ENCODE data around the gene TENM4.

TENM4 gene

DNA sequence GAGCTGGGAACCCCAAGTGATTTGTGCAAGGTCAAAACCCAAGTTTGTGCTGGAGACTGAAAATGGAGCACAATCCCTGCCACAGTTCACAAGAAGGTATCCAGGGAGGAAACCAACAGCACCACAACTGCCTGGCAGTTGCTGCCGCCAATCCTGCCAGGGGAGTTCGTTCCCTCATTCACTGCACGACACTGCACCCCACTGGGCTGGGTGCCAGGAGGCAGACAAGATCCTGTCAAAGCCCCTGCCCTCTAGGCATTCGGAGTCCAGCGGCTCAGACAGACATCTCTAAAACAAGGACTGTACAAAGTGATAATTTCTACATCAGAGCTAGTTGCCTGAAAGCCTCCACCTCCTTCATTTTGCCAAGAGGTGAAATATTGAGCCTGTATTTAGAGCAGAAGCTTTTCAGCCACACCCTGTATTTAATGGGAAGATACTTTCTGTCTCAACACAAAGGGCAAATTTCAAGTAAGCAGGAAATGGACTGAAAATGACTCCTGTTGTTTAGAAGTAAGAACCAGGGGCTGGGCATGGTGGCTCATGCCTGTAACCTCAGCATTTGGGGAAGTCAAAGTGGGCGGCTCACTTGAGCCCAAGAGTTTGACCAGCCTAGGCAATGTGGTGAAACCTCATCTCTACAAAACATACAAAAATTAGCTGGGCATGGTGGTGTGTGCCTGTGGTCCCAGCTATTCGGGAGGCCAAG, 588.8 kb downstream of the TENM4 start (continued):
- TF ChIP-seq, protein P1, sequence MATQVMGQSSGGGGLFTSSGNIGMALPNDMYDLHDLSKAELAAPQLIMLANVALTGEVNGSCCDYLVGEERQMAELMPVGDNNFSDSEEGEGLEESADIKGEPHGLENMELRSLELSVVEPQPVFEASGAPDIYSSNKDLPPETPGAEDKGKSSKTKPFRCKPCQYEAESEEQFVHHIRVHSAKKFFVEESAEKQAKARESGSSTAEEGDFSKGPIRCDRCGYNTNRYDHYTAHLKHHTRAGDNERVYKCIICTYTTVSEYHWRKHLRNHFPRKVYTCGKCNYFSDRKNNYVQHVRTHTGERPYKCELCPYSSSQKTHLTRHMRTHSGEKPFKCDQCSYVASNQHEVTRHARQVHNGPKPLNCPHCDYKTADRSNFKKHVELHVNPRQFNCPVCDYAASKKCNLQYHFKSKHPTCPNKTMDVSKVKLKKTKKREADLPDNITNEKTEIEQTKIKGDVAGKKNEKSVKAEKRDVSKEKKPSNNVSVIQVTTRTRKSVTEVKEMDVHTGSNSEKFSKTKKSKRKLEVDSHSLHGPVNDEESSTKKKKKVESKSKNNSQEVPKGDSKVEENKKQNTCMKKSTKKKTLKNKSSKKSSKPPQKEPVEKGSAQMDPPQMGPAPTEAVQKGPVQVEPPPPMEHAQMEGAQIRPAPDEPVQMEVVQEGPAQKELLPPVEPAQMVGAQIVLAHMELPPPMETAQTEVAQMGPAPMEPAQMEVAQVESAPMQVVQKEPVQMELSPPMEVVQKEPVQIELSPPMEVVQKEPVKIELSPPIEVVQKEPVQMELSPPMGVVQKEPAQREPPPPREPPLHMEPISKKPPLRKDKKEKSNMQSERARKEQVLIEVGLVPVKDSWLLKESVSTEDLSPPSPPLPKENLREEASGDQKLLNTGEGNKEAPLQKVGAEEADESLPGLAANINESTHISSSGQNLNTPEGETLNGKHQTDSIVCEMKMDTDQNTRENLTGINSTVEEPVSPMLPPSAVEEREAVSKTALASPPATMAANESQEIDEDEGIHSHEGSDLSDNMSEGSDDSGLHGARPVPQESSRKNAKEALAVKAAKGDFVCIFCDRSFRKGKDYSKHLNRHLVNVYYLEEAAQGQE (tag by site-specific recombination; IDR thresholded peaks at IDR 0.05) = no peak
- TF ChIP-seq BCL6B (tag by site-specific recombination; IDR thresholded peaks at IDR 0.05) (no peak), PBX3 (CRISPR knock-in tag; IDR thresholded peaks at IDR 0.05) (no peak), ZNF768 (tag by site-specific recombination; IDR thresholded peaks at IDR 0.05) (no peak), YY1 (tag by site-specific recombination; IDR thresholded peaks at IDR 0.05) (no peak), ZNF184 (tag by site-specific recombination; IDR thresholded peaks at IDR 0.05) (no peak), ZNF292 (tag by site-specific recombination; IDR thresholded peaks at IDR 0.05; ENCODE audit: borderline replicate concordance, low read depth) (no peak), ZNF37A (tag by site-specific recombination; IDR thresholded peaks at IDR 0.05) (no peak), ZNF501 (tag by site-specific recombination; IDR thresholded peaks at IDR 0.05) (no peak)
- TF ChIP-seq, protein P2, sequence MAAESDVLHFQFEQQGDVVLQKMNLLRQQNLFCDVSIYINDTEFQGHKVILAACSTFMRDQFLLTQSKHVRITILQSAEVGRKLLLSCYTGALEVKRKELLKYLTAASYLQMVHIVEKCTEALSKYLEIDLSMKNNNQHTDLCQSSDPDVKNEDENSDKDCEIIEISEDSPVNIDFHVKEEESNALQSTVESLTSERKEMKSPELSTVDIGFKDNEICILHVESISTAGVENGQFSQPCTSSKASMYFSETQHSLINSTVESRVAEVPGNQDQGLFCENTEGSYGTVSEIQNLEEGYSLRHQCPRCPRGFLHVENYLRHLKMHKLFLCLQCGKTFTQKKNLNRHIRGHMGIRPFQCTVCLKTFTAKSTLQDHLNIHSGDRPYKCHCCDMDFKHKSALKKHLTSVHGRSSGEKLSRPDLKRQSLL (tag by site-specific recombination; IDR thresholded peaks at IDR 0.05) = no peak
- TF ChIP-seq, protein P3, sequence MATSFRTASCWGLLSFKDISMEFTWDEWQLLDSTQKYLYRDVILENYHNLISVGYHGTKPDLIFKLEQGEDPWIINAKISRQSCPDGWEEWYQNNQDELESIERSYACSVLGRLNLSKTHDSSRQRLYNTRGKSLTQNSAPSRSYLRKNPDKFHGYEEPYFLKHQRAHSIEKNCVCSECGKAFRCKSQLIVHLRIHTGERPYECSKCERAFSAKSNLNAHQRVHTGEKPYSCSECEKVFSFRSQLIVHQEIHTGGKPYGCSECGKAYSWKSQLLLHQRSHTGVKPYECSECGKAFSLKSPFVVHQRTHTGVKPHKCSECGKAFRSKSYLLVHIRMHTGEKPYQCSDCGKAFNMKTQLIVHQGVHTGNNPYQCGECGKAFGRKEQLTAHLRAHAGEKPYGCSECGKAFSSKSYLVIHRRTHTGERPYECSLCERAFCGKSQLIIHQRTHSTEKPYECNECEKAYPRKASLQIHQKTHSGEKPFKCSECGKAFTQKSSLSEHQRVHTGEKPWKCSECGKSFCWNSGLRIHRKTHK (tag by site-specific recombination; IDR thresholded peaks at IDR 0.05) = no peak

DNA sequence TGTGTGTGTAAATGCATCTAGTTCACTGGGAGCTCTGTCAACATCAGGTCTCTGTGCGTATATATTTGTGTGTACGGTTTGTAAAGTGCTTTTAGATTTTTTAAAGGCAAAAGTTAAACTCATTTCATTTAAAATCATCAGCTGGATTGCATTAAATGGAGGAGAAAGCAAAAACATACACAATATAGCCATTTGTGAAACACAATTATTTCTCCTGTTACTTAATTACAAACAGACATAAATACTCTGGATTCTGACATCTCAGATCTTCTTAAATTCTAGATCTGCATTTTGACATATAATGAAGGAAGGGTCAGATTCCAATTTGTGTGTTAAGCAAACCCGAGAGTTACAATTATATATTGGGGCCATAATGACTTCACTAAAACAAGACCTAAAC, 590.8 kb downstream of the TENM4 start:
- no peaks in the 10 kb centered on the region for H3K36me3 ChIP-seq (ENCODE audit: control insufficient read depth in 2 of 2, insufficient read depth in 1 of 2, low read length in 2 of 2)
- H3K4me3 ChIP-seq (ENCODE audit: low read depth, low read length) = no peak overlapping the region
- no peaks in the 10 kb centered on the region for H3K4me1 ChIP-seq (ENCODE audit: control insufficient read depth, insufficient read depth, low read length)
- CTCF ChIA-PET = no interaction called here
- no peak overlapping the region for H3K27ac ChIP-seq (ENCODE audit: extremely low read depth, low read depth, low read length)
- POLR2A ChIA-PET = interaction anchor here (0.8 kb wide), 1 partner anchor 11 kb away, joined by 3 read pairs; no protein-coding TSS in a partner anchor
- H3K9me3 ChIP-seq (ENCODE audit: control insufficient read depth, insufficient read depth, low read depth, low read length) = no peaks in the 10 kb centered on the region
- TF ChIP-seq ZNF248 (tag by site-specific recombination; IDR thresholded peaks at IDR 0.05) (no peak), SCRT2 (tag by site-specific recombination; IDR thresholded peaks at IDR 0.05) (no peak), ZNF580 (tag by site-specific recombination; IDR thresholded peaks at IDR 0.05) (no peak), ZBTB48 (tag by site-specific recombination; IDR thresholded peaks at IDR 0.05) (no peak), ZNF302 (tag by site-specific recombination; IDR thresholded peaks at IDR 0.05; ENCODE audit: low read depth) (no peak), ZNF488 (tag by site-specific recombination; IDR thresholded peaks at IDR 0.05) (no peak), BCL6B (tag by site-specific recombination; IDR thresholded peaks at IDR 0.05) (no peak), ZNF16 (tag by site-specific recombination; IDR thresholded peaks at IDR 0.05; ENCODE audit: low read depth) (no peak)
- TF ChIP-seq, protein P4, sequence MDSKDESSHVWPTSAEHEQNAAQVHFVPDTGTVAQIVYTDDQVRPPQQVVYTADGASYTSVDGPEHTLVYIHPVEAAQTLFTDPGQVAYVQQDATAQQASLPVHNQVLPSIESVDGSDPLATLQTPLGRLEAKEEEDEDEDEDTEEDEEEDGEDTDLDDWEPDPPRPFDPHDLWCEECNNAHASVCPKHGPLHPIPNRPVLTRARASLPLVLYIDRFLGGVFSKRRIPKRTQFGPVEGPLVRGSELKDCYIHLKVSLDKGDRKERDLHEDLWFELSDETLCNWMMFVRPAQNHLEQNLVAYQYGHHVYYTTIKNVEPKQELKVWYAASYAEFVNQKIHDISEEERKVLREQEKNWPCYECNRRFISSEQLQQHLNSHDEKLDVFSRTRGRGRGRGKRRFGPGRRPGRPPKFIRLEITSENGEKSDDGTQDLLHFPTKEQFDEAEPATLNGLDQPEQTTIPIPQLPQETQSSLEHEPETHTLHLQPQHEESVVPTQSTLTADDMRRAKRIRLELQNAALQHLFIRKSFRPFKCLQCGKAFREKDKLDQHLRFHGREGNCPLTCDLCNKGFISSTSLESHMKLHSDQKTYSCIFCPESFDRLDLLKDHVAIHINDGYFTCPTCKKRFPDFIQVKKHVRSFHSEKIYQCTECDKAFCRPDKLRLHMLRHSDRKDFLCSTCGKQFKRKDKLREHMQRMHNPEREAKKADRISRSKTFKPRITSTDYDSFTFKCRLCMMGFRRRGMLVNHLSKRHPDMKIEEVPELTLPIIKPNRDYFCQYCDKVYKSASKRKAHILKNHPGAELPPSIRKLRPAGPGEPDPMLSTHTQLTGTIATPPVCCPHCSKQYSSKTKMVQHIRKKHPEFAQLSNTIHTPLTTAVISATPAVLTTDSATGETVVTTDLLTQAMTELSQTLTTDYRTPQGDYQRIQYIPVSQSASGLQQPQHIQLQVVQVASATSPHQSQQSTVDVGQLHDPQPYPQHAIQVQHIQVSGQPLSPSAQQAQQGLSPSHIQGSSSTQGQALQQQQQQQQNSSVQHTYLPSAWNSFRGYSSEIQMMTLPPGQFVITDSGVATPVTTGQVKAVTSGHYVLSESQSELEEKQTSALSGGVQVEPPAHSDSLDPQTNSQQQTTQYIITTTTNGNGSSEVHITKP (tag by site-specific recombination; IDR thresholded peaks at IDR 0.05) = no peak
